K562 (cell line): ENCODE data around the gene TANC1. TPM values are rescaled to one million over a fixed set of nuclear protein-coding genes. Genes with fewer than 3 reads are reported as not detected.

Experiments
- ATAC-seq: fragments of 200-7000 bp; cut with Tn5 transposase; 3 replicates; pipeline ENCODE4 v1.9.1; 2020; ENCODE audit warnings: moderate library complexity
- BruUV-seq: library from RNA; stranded (reverse); fragments of 400-500 nt; replicated peaks from 2 replicates; lab custom pipeline; 2021; lab: Mats Ljungman, UMichigan
- CTCF ChIA-PET: fragments of 300-600 bp; formaldehyde crosslinking; extraction: SDS; loops from one replicate; lab custom pipeline; 2021; ENCODE audit warnings: low intra/inter-chr PET ratio; lab: Yijun Ruan, JAX
- POLR2A ChIA-PET: fragments of 300-600, 350-650 bp; sonication (Branson Sonifier 250); formaldehyde crosslinking; extraction: SDS; loops from one replicate; lab custom pipeline; 2021; ENCODE audit warnings: antibody characterized with exemption, inconsistent platforms; lab: Yijun Ruan, JAX
- DNase-seq, 4 experiments: peaks; one replicate each; pipeline versions ENCODE4 v3.0.0 to v3.0.0-alpha.2; 2011 to 2018; ENCODE audit warnings: low spot score in 3 of 4, mixed read lengths in 3 of 4; ENCODE audit errors: extremely low read depth in 1 of 4
- FAIRE-seq: peaks from 2 replicates; lab custom pipeline; 2011; peaks lifted over from hg19 to GRCh38; lab: Jason Lieb, UNC
- H2AFZ ChIP-seq: 2 replicates; pipeline ENCODE4 v1.6.0; 2011; ENCODE audit warnings: low read depth, low read length, control low read depth, inconsistent platforms
- H3K27ac ChIP-seq: fragments of 200-600 bp; 3 replicates; pipeline ENCODE4 v1.8.0; 2011; ENCODE audit warnings: low read depth, mild to moderate bottlenecking, control low read depth, inconsistent platforms, low read length, moderate library complexity, mixed read lengths; ENCODE audit errors: extremely low read depth
- H3K27me3 ChIP-seq, 2 experiments: fragments of 300-600 bp in 1 of 2; 2 replicates in 1 of 2; 3 replicates in 1 of 2; pipeline versions ENCODE4 v1.6.0 to v1.8.0; 2011; ENCODE audit warnings: inconsistent platforms in 2 of 2, low read length in 2 of 2, mild to moderate bottlenecking in 1 of 2, mixed read lengths in 1 of 2, moderate library complexity in 1 of 2; ENCODE audit not compliant: control insufficient read depth in 2 of 2, insufficient read depth in 2 of 2
- H3K36me3 ChIP-seq: fragments of 300-600 bp; 3 replicates; pipeline ENCODE4 v1.8.0; 2011; ENCODE audit warnings: mild to moderate bottlenecking, low read length, inconsistent platforms; ENCODE audit not compliant: control insufficient read depth, insufficient read depth
- H3K4me1 ChIP-seq, 2 experiments: fragments of 200-600 bp in 1 of 2; replicated peaks in 1 of 2; 2 replicates in 1 of 2; 3 replicates in 1 of 2; pipeline versions ENCODE4 v1.5.1 to v1.8.0; 2011; ENCODE audit warnings: inconsistent platforms in 2 of 2, low read length in 2 of 2, mild to moderate bottlenecking in 1 of 2, mixed read lengths in 1 of 2, moderate library complexity in 1 of 2; ENCODE audit not compliant: control insufficient read depth in 2 of 2, insufficient read depth in 2 of 2
- H3K4me2 ChIP-seq: 2 replicates; pipeline ENCODE4 v1.6.1; 2011; ENCODE audit warnings: low read length, control low read depth, inconsistent platforms, mixed read lengths; ENCODE audit not compliant: insufficient read depth
- H3K4me3 ChIP-seq: fragments of 200-600 bp; sonication (generic), shearing (Covaris generic); 2 replicates; pipeline ENCODE4 v1.5.1; 2016; ENCODE audit warnings: control low read depth, inconsistent platforms
- H3K79me2 ChIP-seq: fragments of 200-600 bp; 3 replicates; pipeline ENCODE4 v1.8.0; 2011; ENCODE audit warnings: low read length, inconsistent platforms; ENCODE audit not compliant: control insufficient read depth, insufficient read depth
- H3K9ac ChIP-seq, 2 experiments: 2 replicates each; pipeline versions ENCODE4 v1.6.0 to v1.6.1; 2011; ENCODE audit warnings: low read depth in 2 of 2, low read length in 2 of 2, control low read depth in 1 of 2, inconsistent platforms in 1 of 2, mild to moderate bottlenecking in 1 of 2, mixed read lengths in 1 of 2; ENCODE audit not compliant: insufficient read depth in 1 of 2
- H3K9me1 ChIP-seq: one replicate; pipeline ENCODE4 v1.6.0; 2011; ENCODE audit warnings: inconsistent platforms, mild to moderate bottlenecking, low read length, moderate library complexity; ENCODE audit not compliant: control insufficient read depth, insufficient read depth
- H3K9me3 ChIP-seq: replicated peaks from 2 replicates; pipeline ENCODE4 v1.5.1; 2011; ENCODE audit warnings: low read depth, low read length, inconsistent platforms; ENCODE audit not compliant: control insufficient read depth, insufficient read depth
- H4K20me1 ChIP-seq: replicated peaks from 2 replicates; pipeline ENCODE4 v1.6.1; 2011; ENCODE audit warnings: low read length, inconsistent platforms, mixed read lengths; ENCODE audit not compliant: control insufficient read depth, insufficient read depth
- ETV5 ChIP-seq: sonication (generic); formaldehyde crosslinking; IDR thresholded peaks from 2 replicates; pipeline ENCODE4 v1.4.0; 2020; ENCODE audit warnings: low read depth, mild to moderate bottlenecking, missing genetic modification reagents
- HLTF ChIP-seq: fragments of 450-650 bp; IDR thresholded peaks from 2 replicates; pipeline ENCODE4 v1.6.1; 2016
- KLF13 ChIP-seq: fragments of 450-650 bp; IDR thresholded peaks from 2 replicates; pipeline ENCODE4 v1.6.1; 2016; ENCODE audit warnings: missing genetic modification characterization, low read depth, mild to moderate bottlenecking, missing compliant biosample characterization, moderate library complexity, borderline replicate concordance
- MIER1 ChIP-seq: fragments of 450-650 bp; IDR thresholded peaks from 2 replicates; pipeline ENCODE4 v1.6.1; 2016; ENCODE audit warnings: antibody characterized with exemption, mild to moderate bottlenecking, low read depth
- MXI1 ChIP-seq: IDR thresholded peaks from 2 replicates; pipeline ENCODE4 v1.6.1; 2011; ENCODE audit warnings: low read depth, mild to moderate bottlenecking, improper control_type of control experiment, low read length
- PRDM10 ChIP-seq: fragments of 450-650 bp; IDR thresholded peaks from 2 replicates; pipeline ENCODE4 v1.6.1; 2018; ENCODE audit not compliant: partially characterized antibody
- SETDB1 ChIP-seq: IDR thresholded peaks from one replicate; pipeline ENCODE4 v1.6.1; 2012; ENCODE audit warnings: low read length, control low read depth, inconsistent platforms
- SNAPC5 ChIP-seq: fragments of 250-450 bp; sonication (Bioruptor Pico); IDR thresholded peaks from 2 replicates; pipeline ENCODE4 v1.8.0; 2021; ENCODE audit warnings: moderate library complexity, mild to moderate bottlenecking, inconsistent platforms
- SNIP1 ChIP-seq: fragments of 450-650 bp; IDR thresholded peaks from 2 replicates; pipeline ENCODE4 v1.7.1; 2017; ENCODE audit warnings: low read depth, mild to moderate bottlenecking
- SP2 ChIP-seq: IDR thresholded peaks from 2 replicates; pipeline ENCODE4 v1.6.1; 2011; ENCODE audit warnings: mild to moderate bottlenecking, low read depth, low read length, moderate library complexity; ENCODE audit not compliant: poor library complexity, severe bottlenecking; ENCODE audit errors: extremely low read depth
- ZNF239 ChIP-seq: fragments of 250-450 bp; sonication (Bioruptor Pico); IDR thresholded peaks from 2 replicates; pipeline ENCODE4 v1.4.0; 2020; ENCODE audit warnings: mild to moderate bottlenecking
- ZNF766 ChIP-seq: fragments of 200-800 bp; sonication (Bioruptor generic); conservative IDR thresholded peaks from 2 replicates; pipeline ENCODE4 v1.6.1; 2016; ENCODE audit warnings: missing genetic modification characterization, missing compliant biosample characterization
- WGBS: fragments of 100-300 bp; shearing (Covaris generic); methylation state at CpG from one replicate; pipeline ENCODE4 v1.1.6; 2016; ENCODE audit warnings: low coverage, mixed read lengths; ENCODE audit not compliant: insufficient coverage; ENCODE audit errors: missing lambda C conversion rate; 5-methylcytosine and 5-hydroxymethylcytosine counted together
- in situ Hi-C: fragments of 300-500 bp; cut with MboI; formaldehyde crosslinking; loops from 4 replicates; pipeline ENCODE4 v1.15.0; 2018; ENCODE audit warnings: inconsistent platforms, mixed read lengths
- intact Hi-C: fragments of 100-400 bp; cut with micrococcal nuclease; formaldehyde crosslinking; loops from 2 replicates; pipeline ENCODE4 v1.14.2; 2022
- polyA plus RNA-seq, 8 experiments: library from polyadenylated mRNA; depleted of rRNA in 4 of 8; stranded (reverse) in 5 of 8; unstranded in 3 of 8; fragments of >200 nt; fragmentation: Nextera tagmentation in 2 of 8; fragmentation: Illumina TruSeq in 1 of 8; extraction: Ambion mirVana in 2 of 8; extraction: Trizol in 1 of 8; gene quantifications; 2 replicates each; pipeline versions ENCODE4 v1.2.1 to v1.2.3, GENCODE V29; 2011 to 2014; ENCODE audit warnings: inconsistent platforms in 1 of 8, missing spikeins in 1 of 8
- total RNA-seq, 7 experiments: library from RNA; depleted of rRNA in 6 of 7; stranded (reverse); fragments of >200 nt in 6 of 7; fragmentation: Illumina TruSeq in 2 of 7; extraction: Trizol in 2 of 7; gene quantifications; 2 replicates each; pipeline versions ENCODE4 v1.2.1 to v1.2.3, GENCODE V29; 2011 to 2021; ENCODE audit warnings: low replicate concordance in 1 of 7
- TF ChIP-seq, protein P1 (sequence below): fragments of 250-450 bp; sonication (Bioruptor Pico); IDR thresholded peaks from 2 replicates; pipeline ENCODE4 v1.5.0; 2021
- TF ChIP-seq, protein P2 (sequence below): fragments of 250-450 bp; sonication (Bioruptor Pico); IDR thresholded peaks from 2 replicates; pipeline ENCODE4 v1.8.0; 2021; ENCODE audit warnings: borderline replicate concordance, mild to moderate bottlenecking, moderate library complexity; ENCODE audit not compliant: poor library complexity, severe bottlenecking
- TF ChIP-seq, protein P3 (sequence below): fragments of 250-450 bp; sonication (Bioruptor Pico); IDR thresholded peaks from 2 replicates; pipeline ENCODE4 v1.4.0; 2020

The TANC1 gene
- total and polyA plus RNA-seq, 9 of the 15 experiments (the other 6 are each of a cell fraction or from before 2014, with no cell fraction given), result under 0.01 to 0.20 (median 0.07) TPM; not detected in 1

DNA sequence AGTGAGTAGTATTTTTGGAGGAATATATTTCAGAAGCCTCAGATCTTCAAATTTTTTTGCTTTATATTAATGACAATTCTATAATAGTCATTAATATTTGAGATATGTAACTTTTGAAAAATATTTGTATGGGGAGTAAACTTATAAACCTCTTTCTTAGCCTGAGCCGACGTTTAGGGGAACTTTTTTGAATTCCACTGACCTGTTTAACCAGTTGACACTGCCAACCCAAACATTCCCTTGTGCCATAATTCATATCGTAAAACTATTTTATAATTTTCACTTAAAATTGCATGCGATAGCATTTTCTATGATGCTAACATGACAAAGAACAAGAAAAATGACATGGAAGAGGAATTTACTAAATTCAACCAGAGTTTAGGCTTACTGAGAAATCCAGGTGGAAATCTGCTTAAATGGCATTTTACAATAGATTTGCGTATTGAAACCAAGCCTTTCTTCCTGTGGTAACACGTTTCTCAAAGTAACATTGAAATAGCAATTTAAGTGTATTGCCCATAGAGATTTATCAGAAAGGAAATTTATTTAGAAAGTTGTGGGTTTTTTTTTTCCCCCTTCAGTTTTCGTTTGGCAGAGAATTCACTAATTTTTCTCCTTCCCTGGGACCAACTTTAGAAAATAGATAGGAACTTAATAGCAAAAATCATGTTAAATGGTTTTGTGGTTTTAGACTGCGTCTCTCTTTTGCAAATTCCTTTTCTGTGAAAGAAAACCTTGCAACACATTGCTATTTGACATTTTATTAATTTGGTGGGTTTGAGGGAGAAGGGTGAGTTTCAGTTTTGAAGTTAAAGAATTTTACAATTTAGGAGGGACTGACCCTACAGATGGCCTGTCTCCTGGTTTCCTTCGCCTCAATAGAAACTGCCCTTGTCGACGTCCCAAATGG lies 77.4 kb downstream of the TANC1 start:
- no peaks in the 10 kb centered on the region for H3K9me1 ChIP-seq
- H3K27me3 ChIP-seq, result peaks cover 20 to 47% of the 10 kb centered on the region in 2 experiments; a peak in 4 of 5 replicates
- no peaks in the 10 kb centered on the region for H4K20me1 ChIP-seq
- H3K27ac ChIP-seq, result no peak overlapping the region
- ATAC-seq (no peak), DNase-seq (no peak), FAIRE-seq (no peak)
- in situ Hi-C loops (no loop called here), intact Hi-C loops (no loop called here)
- H3K4me1 ChIP-seq, result no peaks in the 10 kb centered on the region
- H3K9ac ChIP-seq, result no peak overlapping the region
- ChIA-PET POLR2A (no interaction called here), CTCF (interaction anchor here (0.7 kb wide), 1 partner anchor 32 kb away, joined by 5 read pairs; no protein-coding TSS in a partner anchor)
- H3K79me2 ChIP-seq, result no peaks in the 10 kb centered on the region
- H3K9me3 ChIP-seq, result no peaks in the 10 kb centered on the region
- no peak overlapping the region for H2AFZ ChIP-seq
- H3K4me2 ChIP-seq, result no peak overlapping the region
- no peak overlapping the region for H3K4me3 ChIP-seq
- no peaks in the 10 kb centered on the region for H3K36me3 ChIP-seq
- 8% methylated on average over 11 of the region's 11 CpGs for WGBS
- no TSS peak for BruUV-seq
- TF ChIP-seq KLF13 (tag) (no peak), SP2 (no peak), SNAPC5 (CRISPR knock-in tag) (no peak), ETV5 (CRISPR knock-in tag) (no peak), PRDM10 (no peak), MIER1 (no peak), SETDB1 (no peak), ZNF239 (CRISPR knock-in tag) (no peak), MXI1 (no peak), SNIP1 (no peak), ZNF766 (no peak), HLTF (no peak)
- TF ChIP-seq, protein P1, sequence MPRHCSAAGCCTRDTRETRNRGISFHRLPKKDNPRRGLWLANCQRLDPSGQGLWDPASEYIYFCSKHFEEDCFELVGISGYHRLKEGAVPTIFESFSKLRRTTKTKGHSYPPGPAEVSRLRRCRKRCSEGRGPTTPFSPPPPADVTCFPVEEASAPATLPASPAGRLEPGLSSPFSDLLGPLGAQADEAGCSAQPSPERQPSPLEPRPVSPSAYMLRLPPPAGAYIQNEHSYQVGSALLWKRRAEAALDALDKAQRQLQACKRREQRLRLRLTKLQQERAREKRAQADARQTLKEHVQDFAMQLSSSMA (CRISPR knock-in tag), result no peak
- TF ChIP-seq, protein P2, sequence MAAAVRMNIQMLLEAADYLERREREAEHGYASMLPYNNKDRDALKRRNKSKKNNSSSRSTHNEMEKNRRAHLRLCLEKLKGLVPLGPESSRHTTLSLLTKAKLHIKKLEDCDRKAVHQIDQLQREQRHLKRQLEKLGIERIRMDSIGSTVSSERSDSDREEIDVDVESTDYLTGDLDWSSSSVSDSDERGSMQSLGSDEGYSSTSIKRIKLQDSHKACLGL (CRISPR knock-in tag), result no peak
- TF ChIP-seq, protein P3, sequence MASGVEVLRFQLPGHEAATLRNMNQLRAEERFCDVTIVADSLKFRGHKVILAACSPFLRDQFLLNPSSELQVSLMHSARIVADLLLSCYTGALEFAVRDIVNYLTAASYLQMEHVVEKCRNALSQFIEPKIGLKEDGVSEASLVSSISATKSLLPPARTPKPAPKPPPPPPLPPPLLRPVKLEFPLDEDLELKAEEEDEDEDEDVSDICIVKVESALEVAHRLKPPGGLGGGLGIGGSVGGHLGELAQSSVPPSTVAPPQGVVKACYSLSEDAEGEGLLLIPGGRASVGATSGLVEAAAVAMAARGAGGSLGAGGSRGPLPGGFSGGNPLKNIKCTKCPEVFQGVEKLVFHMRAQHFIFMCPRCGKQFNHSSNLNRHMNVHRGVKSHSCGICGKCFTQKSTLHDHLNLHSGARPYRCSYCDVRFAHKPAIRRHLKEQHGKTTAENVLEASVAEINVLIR (CRISPR knock-in tag), result no peak
